ENCODE data around the gene EIF2S3B.

DNA sequence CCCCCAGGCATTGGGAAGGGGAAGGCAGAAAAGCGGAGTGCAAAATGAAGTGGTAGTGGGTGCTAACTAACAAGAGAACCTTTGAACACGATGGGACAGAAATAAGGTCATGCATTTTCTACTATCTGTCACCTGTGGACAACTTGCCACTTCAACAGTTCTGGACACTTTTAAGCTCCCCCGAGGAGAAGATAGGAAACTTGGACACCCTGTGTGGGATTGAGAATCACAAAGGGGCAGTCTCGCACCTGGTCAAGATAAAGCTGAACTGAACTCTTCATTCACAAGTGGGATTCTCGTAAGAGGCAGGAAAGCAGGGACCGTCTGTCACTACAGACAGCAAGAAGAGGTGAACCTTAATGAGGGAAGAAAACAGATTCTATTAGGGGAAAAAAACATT is 51.6 kb downstream of the EIF2S3B start:
- TF ChIP-seq EP300 (IDR thresholded peaks at IDR 0.05; ENCODE audit: borderline replicate concordance) (no peak), EGR1 (IDR thresholded peaks at IDR 0.05) (no peak), CEBPB (IDR thresholded peaks at IDR 0.05) (no peak), NFIC (IDR thresholded peaks at IDR 0.05) (no peak), TAF1 (IDR thresholded peaks at IDR 0.05; ENCODE audit: low read depth) (no peak), RAD21 (IDR thresholded peaks at IDR 0.05; ENCODE audit: low read depth) (no peak), TCF12 (IDR thresholded peaks at IDR 0.05; ENCODE audit: low read depth) (no peak), FOXM1 (IDR thresholded peaks at IDR 0.05; ENCODE audit: borderline replicate concordance, low read depth) (no peak), ZBTB7A (IDR thresholded peaks at IDR 0.05; ENCODE audit: low read depth) (no peak), YY1 (IDR thresholded peaks at IDR 0.05; ENCODE audit: low read depth) (no peak), CREB1 (IDR thresholded peaks at IDR 0.05; ENCODE audit: low read depth) (no peak)
- TF ChIP-seq, protein P1, sequence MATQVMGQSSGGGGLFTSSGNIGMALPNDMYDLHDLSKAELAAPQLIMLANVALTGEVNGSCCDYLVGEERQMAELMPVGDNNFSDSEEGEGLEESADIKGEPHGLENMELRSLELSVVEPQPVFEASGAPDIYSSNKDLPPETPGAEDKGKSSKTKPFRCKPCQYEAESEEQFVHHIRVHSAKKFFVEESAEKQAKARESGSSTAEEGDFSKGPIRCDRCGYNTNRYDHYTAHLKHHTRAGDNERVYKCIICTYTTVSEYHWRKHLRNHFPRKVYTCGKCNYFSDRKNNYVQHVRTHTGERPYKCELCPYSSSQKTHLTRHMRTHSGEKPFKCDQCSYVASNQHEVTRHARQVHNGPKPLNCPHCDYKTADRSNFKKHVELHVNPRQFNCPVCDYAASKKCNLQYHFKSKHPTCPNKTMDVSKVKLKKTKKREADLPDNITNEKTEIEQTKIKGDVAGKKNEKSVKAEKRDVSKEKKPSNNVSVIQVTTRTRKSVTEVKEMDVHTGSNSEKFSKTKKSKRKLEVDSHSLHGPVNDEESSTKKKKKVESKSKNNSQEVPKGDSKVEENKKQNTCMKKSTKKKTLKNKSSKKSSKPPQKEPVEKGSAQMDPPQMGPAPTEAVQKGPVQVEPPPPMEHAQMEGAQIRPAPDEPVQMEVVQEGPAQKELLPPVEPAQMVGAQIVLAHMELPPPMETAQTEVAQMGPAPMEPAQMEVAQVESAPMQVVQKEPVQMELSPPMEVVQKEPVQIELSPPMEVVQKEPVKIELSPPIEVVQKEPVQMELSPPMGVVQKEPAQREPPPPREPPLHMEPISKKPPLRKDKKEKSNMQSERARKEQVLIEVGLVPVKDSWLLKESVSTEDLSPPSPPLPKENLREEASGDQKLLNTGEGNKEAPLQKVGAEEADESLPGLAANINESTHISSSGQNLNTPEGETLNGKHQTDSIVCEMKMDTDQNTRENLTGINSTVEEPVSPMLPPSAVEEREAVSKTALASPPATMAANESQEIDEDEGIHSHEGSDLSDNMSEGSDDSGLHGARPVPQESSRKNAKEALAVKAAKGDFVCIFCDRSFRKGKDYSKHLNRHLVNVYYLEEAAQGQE (IDR thresholded peaks at IDR 0.05; ENCODE audit: low read depth) = no peak
- TF ChIP-seq, protein P2, sequence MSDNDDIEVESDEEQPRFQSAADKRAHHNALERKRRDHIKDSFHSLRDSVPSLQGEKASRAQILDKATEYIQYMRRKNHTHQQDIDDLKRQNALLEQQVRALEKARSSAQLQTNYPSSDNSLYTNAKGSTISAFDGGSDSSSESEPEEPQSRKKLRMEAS (IDR thresholded peaks at IDR 0.05) = no peak

Data from Ishikawa (cell line).